AG10803 (cell line): ENCODE results near the gene TBC1D14.

ENCODE experiments used
- DNase-seq: peaks from one replicate; pipeline ENCODE4 v3.0.0; 2010; ENCODE audit warnings: low read depth
- H3K4me3 ChIP-seq: 2 replicates; pipeline ENCODE4 v1.5.1; 2011; ENCODE audit warnings: mild to moderate bottlenecking, low read length, control low read depth
- TF ChIP-seq, protein P1 (sequence below): conservative IDR thresholded peaks from 2 replicates; pipeline ENCODE4 v1.5.1; 2011; ENCODE audit warnings: mild to moderate bottlenecking, low read length, control low read depth, inconsistent platforms

The TBC1D14 gene

DNA sequence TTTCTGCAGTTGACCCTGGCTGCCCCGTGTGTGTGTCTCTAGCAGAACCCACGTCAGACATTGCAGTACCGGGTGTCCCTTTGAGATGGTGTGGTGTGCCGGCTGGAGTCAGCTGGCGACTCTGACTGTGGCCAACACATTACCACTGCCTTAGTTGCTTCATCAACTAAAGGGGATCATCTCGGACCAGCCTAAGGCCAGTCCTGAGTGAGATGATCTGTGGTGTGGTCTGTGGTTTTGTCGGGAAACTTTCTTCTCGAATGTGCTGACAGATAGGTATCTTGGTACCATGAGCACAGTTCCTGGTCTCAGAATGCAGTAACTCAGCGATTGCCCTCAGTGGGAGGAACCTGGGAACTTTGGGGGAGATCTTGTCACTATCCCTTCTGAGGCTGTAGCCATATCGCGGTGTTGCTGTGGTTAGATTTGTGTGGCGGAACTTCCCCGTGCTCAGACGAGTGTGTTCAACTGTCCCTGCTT, 15.8 kb downstream of the TBC1D14 start:
- H3K4me3 ChIP-seq: no peak overlapping the region
- no peak for DNase-seq
- TF ChIP-seq, protein P1, sequence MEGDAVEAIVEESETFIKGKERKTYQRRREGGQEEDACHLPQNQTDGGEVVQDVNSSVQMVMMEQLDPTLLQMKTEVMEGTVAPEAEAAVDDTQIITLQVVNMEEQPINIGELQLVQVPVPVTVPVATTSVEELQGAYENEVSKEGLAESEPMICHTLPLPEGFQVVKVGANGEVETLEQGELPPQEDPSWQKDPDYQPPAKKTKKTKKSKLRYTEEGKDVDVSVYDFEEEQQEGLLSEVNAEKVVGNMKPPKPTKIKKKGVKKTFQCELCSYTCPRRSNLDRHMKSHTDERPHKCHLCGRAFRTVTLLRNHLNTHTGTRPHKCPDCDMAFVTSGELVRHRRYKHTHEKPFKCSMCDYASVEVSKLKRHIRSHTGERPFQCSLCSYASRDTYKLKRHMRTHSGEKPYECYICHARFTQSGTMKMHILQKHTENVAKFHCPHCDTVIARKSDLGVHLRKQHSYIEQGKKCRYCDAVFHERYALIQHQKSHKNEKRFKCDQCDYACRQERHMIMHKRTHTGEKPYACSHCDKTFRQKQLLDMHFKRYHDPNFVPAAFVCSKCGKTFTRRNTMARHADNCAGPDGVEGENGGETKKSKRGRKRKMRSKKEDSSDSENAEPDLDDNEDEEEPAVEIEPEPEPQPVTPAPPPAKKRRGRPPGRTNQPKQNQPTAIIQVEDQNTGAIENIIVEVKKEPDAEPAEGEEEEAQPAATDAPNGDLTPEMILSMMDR: no peak

DNA sequence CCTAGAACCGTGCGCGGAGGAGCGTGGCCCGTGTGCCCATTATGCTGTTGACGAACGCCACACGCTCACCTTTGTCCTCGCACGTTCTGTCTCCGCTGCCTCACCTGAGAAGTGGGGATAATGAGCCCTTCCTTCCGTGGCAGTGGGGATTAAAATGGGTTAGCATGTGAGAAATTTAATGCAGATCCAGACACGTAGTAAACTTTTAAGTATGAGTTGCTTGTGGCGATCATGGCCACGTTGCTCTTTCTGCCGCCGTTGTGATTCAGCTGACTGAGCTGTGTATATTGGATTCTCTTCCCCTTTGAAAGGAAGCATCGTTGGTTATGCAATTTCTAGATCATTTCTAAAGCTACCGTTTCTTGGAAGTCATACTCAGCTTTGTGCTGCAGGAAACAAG, 16.5 kb downstream of the TBC1D14 start:
- TF ChIP-seq, protein P1: no peak
- no peak overlapping the region for H3K4me3 ChIP-seq
- DNase-seq: no peak

GRCh38 chr4:6926681-6927478, 17.3 kb downstream of the TBC1D14 start:
- no peak overlapping the region for H3K4me3 ChIP-seq
- TF ChIP-seq, protein P1: no peak
- no peak for DNase-seq

DNA sequence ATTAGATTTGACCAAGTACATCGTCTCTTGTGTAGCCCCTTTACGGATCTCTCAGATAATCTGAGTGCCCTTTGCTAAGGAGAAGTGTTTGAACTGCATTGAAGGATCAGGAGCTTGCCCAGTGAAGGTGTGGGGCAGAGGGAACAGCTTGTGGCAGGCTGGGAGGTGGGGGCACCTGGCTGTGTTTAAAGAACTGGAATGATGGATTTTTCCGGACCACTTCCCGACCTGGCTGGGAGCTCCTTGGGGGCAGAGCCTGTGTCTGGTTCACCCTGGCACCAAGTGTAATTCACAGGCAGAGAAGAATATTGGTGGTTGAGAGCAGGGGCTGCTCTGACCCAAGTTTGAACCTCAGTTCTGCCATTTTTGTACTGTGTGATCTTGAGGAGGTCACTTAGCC, 18.5 kb downstream of the TBC1D14 start:
- H3K4me3 ChIP-seq: no peak overlapping the region
- TF ChIP-seq, protein P1: no peak
- no peak for DNase-seq

- no peak for DNase-seq
- no peak overlapping the region for H3K4me3 ChIP-seq
- TF ChIP-seq, protein P1: no peak
These were observed 19.7 kb downstream of the TBC1D14 start for GRCh38 chr4:6929339-6929811.

GRCh38 chr4:6929812-6930464, 20.3 kb downstream of the TBC1D14 start:
- H3K4me3 ChIP-seq: no peak overlapping the region
- TF ChIP-seq, protein P1: no peak
- DNase-seq: no peak
